Measurements from ENCODE around the gene PIM3. TPM values are rescaled to one million over a fixed set of nuclear protein-coding genes. Genes with fewer than 3 reads are reported as not detected.

Gene PIM3
- total RNA-seq, 2 donors from 2014 or later: 54.0 to 112 TPM

DNA sequence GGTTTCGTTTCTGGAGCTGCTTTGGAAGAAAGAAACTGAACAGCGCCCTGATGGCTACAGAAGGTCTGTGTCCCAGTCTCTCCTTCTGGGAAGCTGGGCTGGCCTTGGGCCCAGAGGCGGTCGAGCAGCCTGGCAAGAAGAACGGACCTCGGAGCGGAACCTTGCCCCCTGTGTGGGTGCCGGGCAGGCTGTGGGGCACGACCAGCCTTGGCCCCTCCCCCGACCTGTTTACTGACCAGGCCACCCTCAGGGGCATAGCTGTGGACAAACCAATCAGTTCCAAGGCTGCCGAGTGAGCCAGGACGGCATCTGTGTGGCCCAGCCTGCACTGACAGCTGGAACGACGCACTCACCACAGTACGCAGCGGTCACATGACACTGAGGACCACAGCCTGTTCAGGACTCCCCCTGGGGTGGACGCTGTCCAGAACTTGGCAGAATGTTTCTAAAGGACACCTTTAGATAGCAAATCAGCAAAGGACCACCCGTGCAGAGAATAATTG is 7.2 kb downstream of the PIM3 start:
- ATAC-seq (ENCODE audit: insufficient number of reproducible peaks, low FRiP score, low read depth) (no peak), DNase-seq (ENCODE audit: low spot score) (peak; percentile 7)
- no peaks in the 10 kb centered on the region for H3K9me3 ChIP-seq
- H3K36me3 ChIP-seq: peaks cover 18% of the 10 kb centered on the region
- H3K27ac ChIP-seq: peak overlapping the region; percentile 50 to 84
- H3K27me3 ChIP-seq (replicated peaks; ENCODE audit: insufficient read depth): no peaks in the 10 kb centered on the region
- H3K4me3 ChIP-seq: peak overlapping the region; percentile 56
- TF ChIP-seq, protein P1, sequence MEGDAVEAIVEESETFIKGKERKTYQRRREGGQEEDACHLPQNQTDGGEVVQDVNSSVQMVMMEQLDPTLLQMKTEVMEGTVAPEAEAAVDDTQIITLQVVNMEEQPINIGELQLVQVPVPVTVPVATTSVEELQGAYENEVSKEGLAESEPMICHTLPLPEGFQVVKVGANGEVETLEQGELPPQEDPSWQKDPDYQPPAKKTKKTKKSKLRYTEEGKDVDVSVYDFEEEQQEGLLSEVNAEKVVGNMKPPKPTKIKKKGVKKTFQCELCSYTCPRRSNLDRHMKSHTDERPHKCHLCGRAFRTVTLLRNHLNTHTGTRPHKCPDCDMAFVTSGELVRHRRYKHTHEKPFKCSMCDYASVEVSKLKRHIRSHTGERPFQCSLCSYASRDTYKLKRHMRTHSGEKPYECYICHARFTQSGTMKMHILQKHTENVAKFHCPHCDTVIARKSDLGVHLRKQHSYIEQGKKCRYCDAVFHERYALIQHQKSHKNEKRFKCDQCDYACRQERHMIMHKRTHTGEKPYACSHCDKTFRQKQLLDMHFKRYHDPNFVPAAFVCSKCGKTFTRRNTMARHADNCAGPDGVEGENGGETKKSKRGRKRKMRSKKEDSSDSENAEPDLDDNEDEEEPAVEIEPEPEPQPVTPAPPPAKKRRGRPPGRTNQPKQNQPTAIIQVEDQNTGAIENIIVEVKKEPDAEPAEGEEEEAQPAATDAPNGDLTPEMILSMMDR (IDR thresholded peaks at IDR 0.05): no peak
- H3K4me1 ChIP-seq (ENCODE audit: control insufficient read depth in 1 of 2, low read depth in 2 of 2): peaks cover 41 to 69% of the 10 kb centered on the region in 2 donors

DNA sequence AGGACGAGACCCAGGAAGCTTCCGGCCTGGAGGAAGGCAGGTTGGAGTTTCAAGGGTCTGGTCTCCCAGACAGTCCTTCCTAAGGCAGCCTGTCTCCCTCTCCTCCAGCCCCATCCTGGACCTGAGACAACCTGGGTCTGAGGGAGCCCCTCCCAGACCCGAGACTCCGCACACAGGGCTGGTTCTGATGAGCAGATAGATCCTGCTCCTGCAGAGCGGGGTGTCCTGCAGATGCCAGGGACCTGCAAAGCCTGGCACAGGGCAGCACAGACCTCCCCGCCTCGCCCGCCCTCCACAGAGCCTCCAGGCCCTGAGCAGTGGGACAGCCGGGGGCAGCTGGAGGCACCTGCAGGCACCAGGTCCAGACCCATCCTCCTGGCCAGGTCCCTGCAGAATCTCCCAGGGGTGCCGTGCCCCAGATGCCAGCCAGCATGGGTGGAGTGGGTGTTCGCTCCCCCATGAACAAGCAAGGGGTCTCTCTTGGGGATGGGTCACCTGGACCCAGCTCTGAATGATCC is 7.8 kb downstream of the PIM3 start:
- TF ChIP-seq, protein P1 (IDR thresholded peaks at IDR 0.05): no peak
- H3K9me3 ChIP-seq: no peaks in the 10 kb centered on the region
- ATAC-seq (ENCODE audit: insufficient number of reproducible peaks, low FRiP score, low read depth): no peak
- H3K4me1 ChIP-seq (ENCODE audit: control insufficient read depth in 1 of 2, low read depth in 2 of 2): peaks cover 34 to 63% of the 10 kb centered on the region in 2 donors
- peak overlapping the region; percentile 50 to 84 for H3K27ac ChIP-seq
- H3K4me3 ChIP-seq: no peak overlapping the region
- peaks cover 14% of the 10 kb centered on the region for H3K36me3 ChIP-seq
- no peaks in the 10 kb centered on the region for H3K27me3 ChIP-seq (replicated peaks; ENCODE audit: insufficient read depth)
- DNase-seq (ENCODE audit: low spot score): peak; percentile 1

DNA sequence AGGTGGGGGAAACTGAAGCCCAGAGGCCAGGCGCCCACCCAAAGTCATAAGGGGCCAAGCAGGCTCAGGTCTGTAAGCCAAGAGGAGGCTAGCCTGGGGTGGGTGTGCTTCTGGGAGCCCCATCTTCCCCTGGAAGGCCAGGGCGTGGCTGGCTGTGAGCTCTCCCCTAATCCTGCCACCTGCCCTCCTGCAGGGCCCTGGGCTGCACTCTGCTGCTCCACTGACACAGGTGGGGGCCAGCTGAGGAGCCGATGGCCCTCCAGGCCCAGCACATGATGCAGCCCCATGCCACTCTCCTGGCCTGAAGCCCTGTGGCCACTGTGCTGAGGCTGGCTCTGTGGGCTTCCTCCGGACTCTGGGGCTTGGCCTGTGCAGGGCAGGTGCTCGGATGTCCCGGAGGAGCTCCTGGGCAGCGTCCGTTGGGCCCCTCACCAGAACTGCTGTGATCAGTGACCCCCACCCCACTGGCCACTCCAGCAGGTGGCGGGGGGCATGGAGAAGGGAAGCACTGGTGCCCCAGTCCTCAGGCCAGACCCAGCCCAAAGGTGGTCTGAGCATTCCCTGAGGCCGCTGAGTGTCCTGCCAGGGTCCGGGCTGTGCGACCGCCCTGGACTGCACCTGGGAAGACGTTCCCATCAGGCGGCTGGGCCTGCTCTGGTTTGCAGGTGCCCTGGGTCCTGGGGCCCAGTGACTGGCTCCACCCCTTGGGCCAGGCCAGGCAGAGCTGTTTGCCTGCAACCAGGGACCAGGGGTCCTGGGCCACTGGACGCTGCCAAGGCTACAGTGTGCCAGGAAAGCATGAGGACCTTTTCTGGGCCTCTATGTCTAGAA is 8.5 kb downstream of the PIM3 start:
- Histone ChIP-seq H3K36me3 (peaks cover 7% of the 10 kb centered on the region), H3K9me3 (no peaks in the 10 kb centered on the region), H3K27me3 (replicated peaks; ENCODE audit: insufficient read depth) (no peaks in the 10 kb centered on the region), H3K27ac (peak overlapping the region in 1 of 2 donors; percentile 60), H3K4me3 (no peak overlapping the region), H3K4me1 (ENCODE audit: control insufficient read depth in 1 of 2, low read depth in 2 of 2) (peaks cover 28 to 56% of the 10 kb centered on the region in 2 donors)
- ATAC-seq (ENCODE audit: insufficient number of reproducible peaks, low FRiP score, low read depth): no peak
- DNase-seq (ENCODE audit: low spot score): peak; percentile 1
- TF ChIP-seq, protein P1 (IDR thresholded peaks at IDR 0.05): no peak

DNA sequence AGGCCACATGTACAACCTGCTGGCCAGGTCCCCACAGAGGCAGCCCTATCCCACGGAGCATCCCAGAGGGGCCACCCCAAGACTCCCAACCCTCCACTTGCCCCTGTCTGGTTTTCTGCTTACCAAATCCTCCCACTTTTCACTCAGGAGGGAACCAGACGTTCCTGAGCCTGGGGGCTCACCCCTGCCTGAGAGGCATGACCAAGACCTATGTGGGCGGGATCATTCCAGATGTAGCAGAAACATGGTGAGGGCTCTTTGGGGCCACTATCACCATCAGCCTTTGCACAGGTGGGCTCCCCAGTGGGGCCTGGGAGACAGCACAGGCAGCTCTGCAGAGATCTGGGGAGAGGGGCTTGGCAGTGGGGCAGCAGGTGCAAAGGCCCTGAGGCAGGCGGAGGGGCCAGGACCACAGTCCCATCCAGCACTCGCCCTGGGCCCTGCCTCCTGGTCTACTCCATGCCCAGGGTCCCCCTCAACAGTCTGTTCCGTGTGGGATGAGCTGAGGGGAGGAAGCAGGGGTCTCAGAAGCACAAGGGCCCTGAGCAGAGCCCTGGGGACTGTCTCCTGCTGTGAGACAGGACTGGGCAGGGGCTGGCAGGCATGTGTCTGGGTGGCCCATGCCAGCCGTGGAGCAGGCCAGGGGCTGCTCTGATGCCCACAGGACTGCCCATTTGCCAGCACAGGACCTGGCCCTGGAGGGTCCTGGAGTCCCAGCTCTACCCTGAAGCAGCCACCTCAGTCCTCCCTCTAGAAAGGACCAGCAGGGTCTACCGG is 9.4 kb downstream of the PIM3 start:
- DNase-seq (ENCODE audit: low spot score): peak; percentile 2
- no peaks in the 10 kb centered on the region for H3K27me3 ChIP-seq (replicated peaks; ENCODE audit: insufficient read depth)
- TF ChIP-seq, protein P1 (IDR thresholded peaks at IDR 0.05): no peak
- no peaks in the 10 kb centered on the region for H3K36me3 ChIP-seq
- H3K9me3 ChIP-seq: no peaks in the 10 kb centered on the region
- H3K4me3 ChIP-seq: no peak overlapping the region
- peak overlapping the region; percentile 17 to 60 for H3K27ac ChIP-seq
- peaks cover 26 to 48% of the 10 kb centered on the region in 2 donors for H3K4me1 ChIP-seq (ENCODE audit: control insufficient read depth in 1 of 2, low read depth in 2 of 2)
- ATAC-seq (ENCODE audit: insufficient number of reproducible peaks, low FRiP score, low read depth): no peak
